DOHH2 (cell line): ENCODE results near the gene MZB1.
"Not testable (repeated sequence)": the region's sequence is repeated elsewhere in the genome, so short reads cannot be mapped to it uniquely, and the experiment has no call there.

Source experiments
- H3F3A ChIP-seq: fragments of 200-600 bp; sonication (generic), shearing (Covaris generic); 2 replicates; pipeline ENCODE4 v1.6.0; 2016; ENCODE audit warnings: antibody characterized with exemption, mild to moderate bottlenecking; ENCODE audit not compliant: control insufficient read depth, insufficient read depth
- H3K27ac ChIP-seq: fragments of 200-600 bp; sonication (generic); 2 replicates; pipeline ENCODE4 v1.5.1; 2014; ENCODE audit warnings: low read depth, mild to moderate bottlenecking, low read length, moderate library complexity
- H3K27me3 ChIP-seq: fragments of 200-600 bp; sonication (generic); 2 replicates; pipeline ENCODE4 v1.6.1; 2014; ENCODE audit warnings: mild to moderate bottlenecking, low read length, mixed read lengths; ENCODE audit not compliant: control insufficient read depth
- H3K36me3 ChIP-seq: fragments of 200-600 bp; sonication (generic); 2 replicates; pipeline ENCODE4 v1.6.1; 2014; ENCODE audit warnings: mild to moderate bottlenecking, low read length, moderate library complexity, mixed read lengths; ENCODE audit not compliant: control insufficient read depth
- H3K4me1 ChIP-seq: fragments of 200-600 bp; sonication (generic); 2 replicates; pipeline ENCODE4 v1.6.1; 2014; ENCODE audit warnings: mild to moderate bottlenecking, low read length, mixed read lengths; ENCODE audit not compliant: control insufficient read depth
- H3K4me2 ChIP-seq: fragments of 200-600 bp; sonication (generic); 2 replicates; pipeline ENCODE4 v1.6.0; 2014; ENCODE audit warnings: mild to moderate bottlenecking, low read length, moderate library complexity
- H3K4me3 ChIP-seq: fragments of 200-600 bp; sonication (generic); 2 replicates; pipeline ENCODE4 v1.5.1; 2014; ENCODE audit warnings: mild to moderate bottlenecking, low read length, mixed read lengths
- H3K79me2 ChIP-seq: fragments of 200-600 bp; sonication (generic); 2 replicates; pipeline ENCODE4 v1.6.1; 2014; ENCODE audit warnings: mild to moderate bottlenecking, low read length, mixed read lengths; ENCODE audit not compliant: control insufficient read depth
- H3K9me2 ChIP-seq: fragments of 200-600 bp; sonication (generic); replicated peaks from 2 replicates; pipeline ENCODE4 v1.6.1; 2014; ENCODE audit warnings: mild to moderate bottlenecking, low read length, mixed read lengths; ENCODE audit not compliant: control insufficient read depth
- H3K9me3 ChIP-seq: fragments of 200-600 bp; sonication (generic); 2 replicates; pipeline ENCODE4 v1.6.1; 2014; ENCODE audit warnings: antibody characterized with exemption, low read length, mixed read lengths; ENCODE audit not compliant: control insufficient read depth, insufficient read depth
- H4K20me1 ChIP-seq: fragments of 200-600 bp; sonication (generic); 2 replicates; pipeline ENCODE4 v1.6.0; 2014; ENCODE audit warnings: low read depth, mild to moderate bottlenecking, antibody characterized with exemption, low read length, moderate library complexity; ENCODE audit not compliant: control insufficient read depth, insufficient read depth
- EZH2phosphoT487 ChIP-seq: fragments of 200-600 bp; sonication (generic); IDR thresholded peaks from 2 replicates; pipeline ENCODE4 v1.6.1; 2017; ENCODE audit warnings: borderline replicate concordance, mild to moderate bottlenecking, antibody characterized with exemption, low read length, moderate library complexity, mixed read lengths
- TF ChIP-seq, protein P1 (sequence below): fragments of 200-600 bp; sonication (generic); IDR thresholded peaks from one replicate; pipeline ENCODE4 v1.5.1; 2014; ENCODE audit warnings: antibody characterized with exemption, mild to moderate bottlenecking, low read depth, low read length; ENCODE audit not compliant: poor library complexity, severe bottlenecking

The MZB1 gene

DNA sequence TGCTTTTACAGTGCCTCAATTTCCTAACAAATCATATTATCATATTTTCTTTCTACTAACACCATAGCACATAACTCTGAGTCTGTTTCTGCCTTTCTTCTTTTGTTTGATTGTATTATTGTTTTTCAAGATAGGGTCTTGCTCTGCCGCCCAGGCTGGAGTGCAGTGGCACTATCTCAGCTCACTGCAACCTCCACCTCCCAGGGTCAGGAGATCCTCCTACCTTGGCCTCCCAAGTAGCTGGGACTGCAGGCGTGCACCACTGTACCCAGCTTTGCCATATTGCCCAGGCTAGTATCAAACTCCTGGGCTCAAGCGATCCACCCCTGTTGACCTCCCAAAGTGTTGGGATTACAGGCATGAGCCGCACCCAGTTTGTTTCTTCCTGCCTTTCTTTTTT is 29.3 kb downstream of the MZB1 start:
- Histone ChIP-seq H3K4me2 (no peak overlapping the region), H3K79me2 (peaks cover 85% of the 10 kb centered on the region), H3K27me3 (no peaks in the 10 kb centered on the region), H3F3A (no peaks in the 10 kb centered on the region), H3K9me3 (no peaks in the 10 kb centered on the region), H4K20me1 (peaks cover 10% of the 10 kb centered on the region; the same call in 1 of the 2 replicates), H3K4me1 (no peaks in the 10 kb centered on the region), H3K36me3 (peaks cover 60% of the 10 kb centered on the region), H3K9me2 (no peaks in the 10 kb centered on the region), H3K27ac (no peak overlapping the region), H3K4me3 (no peak overlapping the region)
- no peak for TF ChIP-seq EZH2phosphoT487
- TF ChIP-seq, protein P1, sequence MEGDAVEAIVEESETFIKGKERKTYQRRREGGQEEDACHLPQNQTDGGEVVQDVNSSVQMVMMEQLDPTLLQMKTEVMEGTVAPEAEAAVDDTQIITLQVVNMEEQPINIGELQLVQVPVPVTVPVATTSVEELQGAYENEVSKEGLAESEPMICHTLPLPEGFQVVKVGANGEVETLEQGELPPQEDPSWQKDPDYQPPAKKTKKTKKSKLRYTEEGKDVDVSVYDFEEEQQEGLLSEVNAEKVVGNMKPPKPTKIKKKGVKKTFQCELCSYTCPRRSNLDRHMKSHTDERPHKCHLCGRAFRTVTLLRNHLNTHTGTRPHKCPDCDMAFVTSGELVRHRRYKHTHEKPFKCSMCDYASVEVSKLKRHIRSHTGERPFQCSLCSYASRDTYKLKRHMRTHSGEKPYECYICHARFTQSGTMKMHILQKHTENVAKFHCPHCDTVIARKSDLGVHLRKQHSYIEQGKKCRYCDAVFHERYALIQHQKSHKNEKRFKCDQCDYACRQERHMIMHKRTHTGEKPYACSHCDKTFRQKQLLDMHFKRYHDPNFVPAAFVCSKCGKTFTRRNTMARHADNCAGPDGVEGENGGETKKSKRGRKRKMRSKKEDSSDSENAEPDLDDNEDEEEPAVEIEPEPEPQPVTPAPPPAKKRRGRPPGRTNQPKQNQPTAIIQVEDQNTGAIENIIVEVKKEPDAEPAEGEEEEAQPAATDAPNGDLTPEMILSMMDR, result no peak

DNA sequence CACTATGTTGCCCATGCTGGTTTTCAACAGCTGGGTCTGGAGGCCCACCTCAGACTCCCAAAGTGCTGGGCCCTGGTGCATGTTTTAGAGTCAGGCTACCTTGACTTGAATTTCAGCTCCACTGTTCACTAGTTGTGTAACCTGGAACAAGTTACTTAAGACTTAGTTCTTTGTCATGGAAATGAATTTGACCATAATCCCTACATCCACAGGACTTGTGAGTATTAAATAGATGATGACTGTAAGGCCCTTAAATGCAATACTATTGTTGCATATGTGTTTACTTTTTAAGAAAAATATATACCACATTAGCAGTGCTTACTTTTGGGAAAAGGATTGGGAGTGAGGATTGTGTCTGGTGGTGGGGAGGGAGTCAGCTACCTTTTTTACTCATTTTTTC is 31.6 kb downstream of the MZB1 start:
- Histone ChIP-seq H3K36me3 (peaks cover 53% of the 10 kb centered on the region), H3F3A (no peaks in the 10 kb centered on the region), H3K4me3 (no peak overlapping the region), H4K20me1 (peaks cover 12% of the 10 kb centered on the region; the same call in 1 of the 2 replicates), H3K4me1 (no peaks in the 10 kb centered on the region), H3K9me3 (no peaks in the 10 kb centered on the region), H3K4me2 (no peak overlapping the region), H3K27me3 (no peaks in the 10 kb centered on the region), H3K79me2 (peaks cover 98% of the 10 kb centered on the region), H3K9me2 (no peaks in the 10 kb centered on the region), H3K27ac (no peak overlapping the region)
- TF ChIP-seq EZH2phosphoT487, result no peak
- TF ChIP-seq, protein P1, result no peak

DNA sequence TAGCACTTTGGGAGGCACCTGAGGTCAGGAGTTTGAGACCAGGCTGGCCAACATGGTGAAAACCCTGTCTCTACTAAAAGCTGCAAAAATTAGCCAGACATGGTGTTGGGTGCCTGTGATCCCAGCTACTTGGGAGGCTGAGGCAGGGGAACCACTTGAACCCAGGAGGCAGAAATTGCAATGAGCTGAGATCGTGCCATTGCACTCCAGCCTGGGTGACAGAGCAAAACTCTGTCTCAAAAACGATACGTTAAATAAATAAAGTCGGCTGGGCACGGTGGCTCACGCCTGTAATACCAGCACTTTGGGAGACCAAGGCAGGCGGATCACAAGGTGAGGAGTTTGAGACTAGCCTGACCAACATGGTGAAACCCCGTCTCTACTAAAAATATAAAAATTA is 33.8 kb downstream of the MZB1 start:
- not testable (repeated sequence) for H3K4me3 ChIP-seq, H3K4me2 ChIP-seq, H3K27me3 ChIP-seq, H3F3A ChIP-seq, H3K27ac ChIP-seq, H3K9me3 ChIP-seq, H3K4me1 ChIP-seq, H3K9me2 ChIP-seq
- H3K36me3 ChIP-seq, result peaks cover 48% of the 10 kb centered on the region
- peaks cover 100% of the 10 kb centered on the region for H3K79me2 ChIP-seq
- H4K20me1 ChIP-seq, result peaks cover 12% of the 10 kb centered on the region; the same call in 1 of the 2 replicates

DNA sequence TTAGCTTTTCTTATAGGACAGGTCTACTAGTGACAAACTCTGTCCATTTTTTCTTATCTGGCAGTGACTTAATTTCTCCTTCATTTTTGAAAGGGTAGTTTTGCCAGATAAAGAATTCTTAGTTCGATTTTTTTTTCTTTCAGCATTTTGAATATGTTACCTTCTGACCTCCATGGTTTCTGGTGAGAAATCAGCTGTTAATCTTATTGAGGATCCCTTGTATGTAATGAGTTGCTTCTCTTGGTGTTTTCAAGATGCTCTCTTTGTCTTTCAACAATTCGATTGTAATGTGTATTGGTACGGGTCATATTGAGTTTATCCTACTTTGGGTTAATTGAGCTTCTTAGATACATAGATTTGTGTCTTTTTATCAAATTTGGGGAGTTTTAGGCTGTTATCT is 35.5 kb downstream of the MZB1 start:
- no peak overlapping the region for H3K27ac ChIP-seq
- H3F3A ChIP-seq, result no peaks in the 10 kb centered on the region
- H3K4me1 ChIP-seq, result no peaks in the 10 kb centered on the region
- no peak for TF ChIP-seq EZH2phosphoT487
- TF ChIP-seq, protein P1, result no peak
- no peak overlapping the region for H3K4me3 ChIP-seq
- no peaks in the 10 kb centered on the region for H3K9me2 ChIP-seq
- peaks cover 100% of the 10 kb centered on the region for H3K79me2 ChIP-seq
- H4K20me1 ChIP-seq, result peaks cover 14% of the 10 kb centered on the region; the same call in 1 of the 2 replicates
- H3K9me3 ChIP-seq, result no peaks in the 10 kb centered on the region
- H3K27me3 ChIP-seq, result no peaks in the 10 kb centered on the region
- peaks cover 47% of the 10 kb centered on the region for H3K36me3 ChIP-seq
- no peak overlapping the region for H3K4me2 ChIP-seq

DNA sequence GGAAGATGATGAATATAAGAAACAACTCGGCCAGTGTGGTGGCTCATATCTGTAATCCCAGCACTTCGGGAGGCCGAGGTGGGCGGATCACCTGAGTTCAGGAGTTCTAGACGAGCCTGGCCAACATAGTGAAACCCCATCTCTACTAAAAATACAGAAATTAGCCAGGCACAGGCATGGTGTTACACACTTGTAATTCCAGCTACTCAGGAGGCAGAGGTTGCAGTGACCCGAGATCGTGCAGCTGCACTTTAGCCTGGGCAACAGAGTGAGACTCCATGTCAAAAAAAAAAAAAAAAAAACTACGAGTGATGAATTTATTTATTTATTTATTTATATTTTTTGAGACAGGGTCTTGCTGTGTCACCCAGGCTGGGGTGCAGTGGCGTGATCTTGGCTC is 41.9 kb downstream of the MZB1 start:
- H3K27me3 ChIP-seq, H3F3A ChIP-seq, H3K27ac ChIP-seq, H3K4me3 ChIP-seq, H3K9me2 ChIP-seq, H3K9me3 ChIP-seq, H3K4me2 ChIP-seq: not testable (repeated sequence)
- Histone ChIP-seq H3K79me2 (peaks cover 100% of the 10 kb centered on the region), H3K4me1 (peaks cover 25% of the 10 kb centered on the region), H4K20me1 (peaks cover 16% of the 10 kb centered on the region), H3K36me3 (peaks cover 50% of the 10 kb centered on the region)

DNA sequence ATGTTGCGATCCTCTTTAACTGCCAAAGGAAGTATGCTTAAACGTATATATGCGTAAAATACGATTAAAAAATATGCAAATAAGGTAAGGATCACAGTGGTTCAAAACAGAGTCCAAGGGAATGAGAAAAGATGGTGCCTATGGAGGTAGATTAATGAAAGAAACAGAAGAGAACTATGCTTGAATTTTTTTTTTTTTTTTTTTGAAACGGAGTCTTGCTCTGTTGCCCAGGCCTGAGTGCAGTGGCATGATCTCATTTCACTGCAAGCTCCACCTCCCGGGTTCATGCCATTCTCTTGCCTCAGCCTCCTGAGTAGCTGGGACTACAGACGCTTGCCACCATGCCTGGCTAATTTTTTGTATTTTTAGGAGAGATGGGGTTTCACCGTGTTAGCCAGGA is 44.3 kb downstream of the MZB1 start:
- H3K27me3 ChIP-seq, H3K9me2 ChIP-seq, H3F3A ChIP-seq, H3K4me3 ChIP-seq, H3K27ac ChIP-seq, H3K4me2 ChIP-seq, H3K9me3 ChIP-seq: not testable (repeated sequence)
- H3K79me2 ChIP-seq, result peaks cover 88% of the 10 kb centered on the region
- peaks cover 35% of the 10 kb centered on the region for H3K4me1 ChIP-seq
- H4K20me1 ChIP-seq, result peaks cover 21% of the 10 kb centered on the region
- H3K36me3 ChIP-seq, result peaks cover 48% of the 10 kb centered on the region
